GM12865 (cell line): ENCODE data around the gene TRMT1.
A peak's percentile ranks its signal among the peaks of the same experiment; 100 is the strongest.
"Not testable (repeated sequence)": the region's sequence is repeated elsewhere in the genome, so short reads cannot be mapped to it uniquely, and the experiment has no call there.

Experiments used
- DNase-seq: peaks from one replicate; pipeline ENCODE4 v3.0.0; 2010; ENCODE audit warnings: low read depth
- H3K4me3 ChIP-seq: 2 replicates; pipeline ENCODE4 v1.5.1; 2011; ENCODE audit warnings: mild to moderate bottlenecking, low read depth, low read length, control low read depth
- TF ChIP-seq, protein P1 (sequence below): IDR thresholded peaks from 2 replicates; pipeline ENCODE4 v1.5.1; 2011; ENCODE audit warnings: low read length, control low read depth, low read depth, inconsistent platforms; ENCODE audit not compliant: insufficient read depth; ENCODE audit errors: missing control alignments

TRMT1 gene

DNA sequence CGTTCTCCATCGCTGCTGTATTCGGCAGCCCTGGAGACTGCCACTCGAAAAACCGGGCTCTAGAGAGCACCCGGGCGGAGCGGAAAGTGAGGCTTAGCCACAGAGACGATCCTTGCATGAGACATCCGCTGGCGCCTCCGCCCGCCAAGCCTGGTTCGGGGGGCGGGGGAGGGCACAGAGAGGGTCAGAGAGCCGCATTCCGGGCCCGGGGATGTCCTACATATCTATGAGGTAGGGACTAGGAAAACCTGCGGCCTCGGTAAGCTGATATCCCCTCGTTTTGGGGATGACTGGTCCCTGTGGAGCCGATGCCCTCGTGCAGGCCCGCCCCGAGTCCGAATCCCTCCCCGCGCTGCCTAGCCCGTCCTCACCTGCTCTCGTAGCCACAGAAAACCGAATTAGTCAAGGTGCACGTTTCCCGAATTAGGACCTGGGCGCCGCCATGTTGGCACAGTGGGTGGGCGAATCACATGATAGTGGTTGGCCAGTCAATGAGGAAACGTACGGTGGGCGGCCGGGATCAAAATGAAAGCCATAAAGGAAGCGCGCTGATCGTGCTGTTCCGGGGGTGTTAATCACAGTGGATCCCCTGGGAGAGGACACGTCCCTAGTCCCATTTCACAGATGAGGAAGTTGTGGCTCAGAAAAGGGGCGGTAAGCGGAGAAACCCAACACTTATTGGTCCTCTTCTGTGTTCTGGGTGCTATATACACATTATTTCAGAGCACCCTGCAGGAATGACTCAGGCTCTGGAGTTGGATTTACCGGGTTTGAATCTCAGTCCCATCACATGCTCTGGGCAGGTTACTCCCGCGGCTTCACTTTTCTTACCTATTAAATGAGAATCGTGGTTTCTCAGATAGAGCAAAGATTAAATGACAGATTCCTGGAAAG is at the start of gene TRMT1:
Gene TRMT1, minus strand, starts transcription at position 459 of the 894 bp plus-strand sequence. Its CDS starts 341 bp downstream, at position 118.
- peak within 1 kb of the TSS; percentile 95 for H3K4me3 ChIP-seq
- DNase-seq: peak; percentile 96
- TF ChIP-seq, protein P1, sequence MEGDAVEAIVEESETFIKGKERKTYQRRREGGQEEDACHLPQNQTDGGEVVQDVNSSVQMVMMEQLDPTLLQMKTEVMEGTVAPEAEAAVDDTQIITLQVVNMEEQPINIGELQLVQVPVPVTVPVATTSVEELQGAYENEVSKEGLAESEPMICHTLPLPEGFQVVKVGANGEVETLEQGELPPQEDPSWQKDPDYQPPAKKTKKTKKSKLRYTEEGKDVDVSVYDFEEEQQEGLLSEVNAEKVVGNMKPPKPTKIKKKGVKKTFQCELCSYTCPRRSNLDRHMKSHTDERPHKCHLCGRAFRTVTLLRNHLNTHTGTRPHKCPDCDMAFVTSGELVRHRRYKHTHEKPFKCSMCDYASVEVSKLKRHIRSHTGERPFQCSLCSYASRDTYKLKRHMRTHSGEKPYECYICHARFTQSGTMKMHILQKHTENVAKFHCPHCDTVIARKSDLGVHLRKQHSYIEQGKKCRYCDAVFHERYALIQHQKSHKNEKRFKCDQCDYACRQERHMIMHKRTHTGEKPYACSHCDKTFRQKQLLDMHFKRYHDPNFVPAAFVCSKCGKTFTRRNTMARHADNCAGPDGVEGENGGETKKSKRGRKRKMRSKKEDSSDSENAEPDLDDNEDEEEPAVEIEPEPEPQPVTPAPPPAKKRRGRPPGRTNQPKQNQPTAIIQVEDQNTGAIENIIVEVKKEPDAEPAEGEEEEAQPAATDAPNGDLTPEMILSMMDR: no peak

DNA sequence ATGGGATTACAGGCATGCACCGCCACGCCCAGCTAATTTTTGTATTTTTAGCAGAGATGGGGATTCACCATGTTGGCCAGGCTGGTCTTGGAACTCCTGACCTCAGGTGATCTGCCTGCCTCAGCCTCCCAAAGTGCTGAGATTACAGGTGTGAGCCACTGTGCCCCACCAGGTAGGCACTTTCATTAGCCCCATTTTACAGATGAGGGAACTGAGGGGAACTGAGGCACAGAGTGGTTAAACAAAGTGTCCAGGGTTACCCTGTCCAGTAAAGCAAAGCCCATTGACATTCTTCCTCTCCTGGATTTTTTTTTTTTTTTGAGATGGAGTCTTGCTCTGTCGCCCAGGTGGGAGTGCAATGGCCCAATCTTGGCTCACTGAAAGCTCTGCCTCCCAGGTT is 49.6 kb upstream of the TRMT1 start:
- not testable (repeated sequence) for H3K4me3 ChIP-seq, DNase-seq

DNA sequence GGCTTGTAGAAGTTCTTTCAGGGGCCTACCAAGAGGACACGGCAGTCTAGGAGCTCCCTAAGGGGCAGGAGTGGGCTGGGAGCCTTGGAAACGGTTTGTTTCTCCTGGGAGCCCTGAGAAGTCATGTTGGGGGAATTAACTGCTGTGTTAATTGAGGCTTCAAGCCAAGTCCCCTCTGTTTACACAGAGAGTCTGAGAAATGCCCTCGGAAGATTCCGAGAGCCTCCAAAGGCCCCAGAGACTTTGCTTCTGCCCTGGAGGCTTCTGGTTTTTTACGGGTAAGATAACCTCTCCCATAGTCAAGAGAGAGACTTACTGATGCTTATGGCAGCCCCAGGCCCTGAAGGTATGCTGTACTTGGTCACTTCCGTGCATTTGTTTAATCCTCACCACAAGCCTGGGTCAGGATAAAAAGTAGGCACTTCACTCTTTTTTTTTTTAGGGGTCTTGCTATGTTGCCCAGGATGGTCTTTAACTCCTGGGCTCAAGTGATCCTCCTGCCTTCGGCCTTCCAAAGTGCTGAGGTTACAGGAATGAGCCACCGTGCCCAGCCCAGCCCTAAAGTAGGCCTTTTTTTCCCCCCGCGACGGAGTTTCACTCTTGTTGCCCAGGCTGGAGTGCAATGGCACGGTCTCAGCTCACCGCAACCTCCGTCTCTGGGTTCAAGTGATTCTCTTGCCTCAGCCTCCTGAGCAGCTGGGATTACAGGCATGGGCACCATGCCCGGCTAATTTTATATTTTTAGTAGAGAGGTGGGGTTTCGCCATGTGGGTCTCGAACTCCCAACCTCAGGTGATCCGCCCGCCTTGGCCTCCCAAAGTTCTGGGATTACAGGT is 48.8 kb upstream of the TRMT1 start:
- no peak for DNase-seq
- no peak overlapping the region for H3K4me3 ChIP-seq

DNA sequence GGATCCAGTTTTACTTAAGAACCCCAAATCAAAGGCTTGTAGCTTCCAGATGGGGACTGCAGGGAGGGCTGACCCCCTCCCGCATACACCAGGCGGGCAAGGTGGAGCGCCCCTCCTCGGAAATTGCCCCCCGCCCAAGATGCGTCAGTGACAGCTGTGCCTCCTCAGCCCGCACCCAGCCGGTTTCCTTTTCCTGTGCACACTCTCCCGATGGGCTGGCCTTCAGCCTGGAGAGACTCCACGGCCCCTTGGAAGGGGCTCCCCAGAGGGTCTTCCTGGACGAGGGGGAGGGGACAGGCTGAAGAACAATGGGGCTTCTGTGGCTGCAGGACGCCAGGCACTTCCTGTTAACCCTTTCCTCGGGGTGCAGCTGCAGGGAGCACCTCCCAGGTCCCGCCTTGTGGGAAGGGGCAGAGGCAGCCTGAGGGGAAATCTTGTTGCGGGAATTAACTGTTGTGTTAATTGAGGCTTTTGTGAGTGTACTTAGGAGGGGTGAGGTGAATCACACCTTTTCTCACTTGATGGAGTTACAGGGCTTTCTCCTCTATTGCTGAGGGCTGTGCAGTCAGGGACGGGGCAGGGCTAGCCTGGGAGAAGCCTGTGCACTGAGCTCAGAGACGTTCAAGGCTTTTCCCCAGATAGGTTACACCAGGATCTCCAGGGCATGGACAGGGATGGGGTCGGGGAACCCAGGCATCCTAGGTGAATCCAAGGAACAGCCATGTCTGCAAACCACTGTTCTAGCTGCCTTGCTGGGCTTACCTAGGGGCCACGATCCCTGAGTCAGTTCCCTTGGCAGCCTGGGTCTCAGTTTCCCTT is 48.0 kb upstream of the TRMT1 start:
- no peak overlapping the region; the same call in 1 of the 2 replicates for H3K4me3 ChIP-seq
- peak; percentile 31 for DNase-seq
- TF ChIP-seq, protein P1: no peak

More for the DNA sequence above, 48.8 kb upstream of the TRMT1 start:
- TF ChIP-seq, protein P1: no peak

DNA sequence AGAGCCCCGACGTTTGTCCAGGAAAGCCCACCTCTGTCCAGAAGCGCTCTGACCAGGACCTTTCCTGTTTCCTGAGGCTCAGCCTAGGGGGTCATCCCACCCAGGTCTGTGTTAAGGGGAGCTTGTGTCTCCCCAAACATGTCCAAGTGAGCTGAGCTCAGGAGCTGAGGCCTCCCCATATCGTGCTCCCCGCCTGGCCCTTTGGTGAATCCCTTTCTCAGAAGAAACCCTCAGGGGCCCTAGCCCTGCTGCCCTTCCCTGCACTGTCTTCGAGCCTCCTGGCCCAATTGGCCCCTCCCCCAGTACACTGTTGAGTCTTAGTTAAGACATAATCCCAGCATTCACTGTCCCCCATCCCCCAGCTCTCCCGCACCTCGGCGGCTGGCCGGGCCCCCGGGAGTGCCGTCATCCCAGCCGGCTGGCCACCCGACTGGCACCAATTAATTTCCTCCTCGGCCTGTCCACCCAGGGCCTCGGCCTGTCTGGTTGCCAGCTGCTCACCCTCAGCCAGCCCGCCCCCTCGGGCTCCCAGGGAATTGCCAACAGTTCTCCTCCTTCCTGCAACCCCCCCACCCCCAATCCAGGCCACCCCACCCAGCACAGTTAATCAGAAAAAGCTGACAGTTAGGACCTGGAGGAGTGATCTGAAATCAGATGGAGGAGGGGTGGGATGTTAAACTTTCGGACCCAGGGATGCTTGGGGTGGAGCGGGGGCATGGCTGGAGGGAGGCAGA is 47.2 kb upstream of the TRMT1 start:
- TF ChIP-seq, protein P1: no peak
- DNase-seq: peak; percentile 48
- H3K4me3 ChIP-seq: no peak overlapping the region; the same call in 1 of the 2 replicates

DNA sequence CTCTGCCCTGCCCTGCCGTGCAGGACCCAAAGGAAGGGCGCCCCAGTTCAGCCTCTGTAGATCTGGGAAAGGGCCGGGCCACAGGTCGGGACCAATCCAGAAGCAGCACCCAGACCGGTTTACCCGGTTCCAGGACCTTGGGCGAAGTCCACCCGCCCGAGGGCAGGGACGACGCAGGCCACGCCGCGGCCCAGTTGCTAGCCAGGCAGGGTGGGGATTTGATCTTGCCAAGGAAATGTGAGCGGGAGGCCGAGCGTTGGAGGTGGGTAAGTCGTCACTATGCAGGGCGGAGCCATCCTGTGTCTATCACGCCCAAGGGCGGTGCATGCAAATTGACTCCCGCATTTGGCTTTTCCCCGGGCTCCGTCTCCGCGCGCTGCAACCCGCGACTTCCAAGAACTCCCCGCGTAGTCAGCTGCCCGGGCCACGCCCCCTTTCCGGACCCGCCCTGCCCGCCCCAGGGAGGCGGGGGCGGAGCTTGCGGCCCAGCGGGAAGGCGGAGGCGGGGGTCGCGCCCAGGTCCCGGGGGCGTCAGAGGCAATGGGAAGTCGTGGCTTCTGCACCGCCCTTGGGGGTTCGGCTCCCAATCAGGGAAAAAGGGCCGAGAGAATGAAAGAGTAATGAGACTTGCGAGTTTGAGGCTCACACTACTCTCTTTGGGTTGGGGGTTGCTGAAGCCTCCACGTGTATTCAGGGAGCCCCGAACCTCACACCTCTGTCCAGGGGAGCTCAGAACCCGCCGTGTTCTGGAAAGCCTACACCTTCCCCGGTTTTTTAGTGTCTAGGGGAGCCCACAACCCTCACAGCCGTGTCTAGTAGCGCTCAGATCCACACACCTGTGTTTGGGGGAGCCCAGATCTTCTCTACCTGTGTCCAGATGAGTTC is 46.4 kb upstream of the TRMT1 start:
- TF ChIP-seq, protein P1: no peak
- peak; percentile 94 for DNase-seq
- H3K4me3 ChIP-seq: peak overlapping the region; percentile 68
